ENCODE measurements around the gene BACE2. TPM values are rescaled to one million over a fixed set of nuclear protein-coding genes. Genes with fewer than 3 reads are reported as not detected.

The BACE2 gene
- 64.2 and 65.8 TPM in 2 replicates for total RNA-seq (2014; rRNA removed; shearing (Covaris generic))

GRCh38 chr21:41167348-41168342, at the start of gene BACE2:
Gene BACE2, plus strand, starts transcription at chr21:41168160. Its CDS starts 104 bp downstream, at chr21:41168264.

DNA sequence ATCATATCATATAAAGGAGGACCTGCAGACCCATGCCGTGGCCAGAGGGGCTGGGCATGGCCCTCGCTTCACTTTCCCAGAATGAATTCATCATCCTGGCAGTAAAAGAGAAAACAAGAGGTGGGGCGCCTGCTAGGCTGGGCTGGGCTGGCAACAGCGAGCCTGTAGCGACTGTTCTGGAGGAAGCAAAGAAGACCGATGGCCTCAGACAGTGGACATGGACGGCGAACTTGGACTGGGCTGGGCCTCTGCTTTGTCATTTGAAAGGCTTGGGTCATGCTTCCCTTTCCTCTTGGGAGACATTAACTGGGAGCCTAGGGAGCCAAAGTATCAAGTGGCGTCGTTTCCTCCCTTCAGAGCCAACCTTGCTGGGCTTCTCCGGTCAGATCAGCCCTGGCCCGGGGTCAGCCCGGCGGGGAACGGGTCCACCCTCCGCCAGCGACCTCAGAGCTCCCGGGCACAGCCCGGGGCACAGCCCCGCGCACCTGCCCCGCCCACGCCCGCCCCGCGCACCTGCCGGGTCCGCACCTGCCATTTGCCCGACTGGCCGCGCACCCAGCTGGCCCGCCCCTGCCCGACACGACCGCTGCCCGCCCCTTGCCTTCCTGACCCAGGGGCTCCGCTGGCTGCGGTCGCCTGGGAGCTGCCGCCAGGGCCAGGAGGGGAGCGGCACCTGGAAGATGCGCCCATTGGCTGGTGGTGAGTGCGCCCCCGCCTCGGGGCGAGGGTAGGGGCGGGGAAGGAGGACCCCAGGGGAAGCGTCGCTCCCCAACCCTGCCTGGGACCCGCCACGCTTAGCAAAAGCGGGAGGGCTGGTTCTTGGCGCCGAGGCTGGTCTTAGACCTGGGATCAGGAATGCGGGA, 148.5 kb downstream of the BACE2 start, which contains the start of gene FAM3B:
FAM3B (plus strand) TSS at position 602 of the 863 bp plus-strand sequence; CDS start at position 681, 79 bp downstream.

Small RNA genes within 50 kb of the gene (small RNA-seq; reads per million reads assigned to genes)
- gene MIR3197, result not detected

Other genes starting within 250 kb of the BACE2 start
- 0.16 and 0.26 TPM in 2 replicates for gene FAM3B, start 148.6 kb downstream of the BACE2 start, total RNA-seq (2014; rRNA removed; shearing (Covaris generic))
- gene MX2, start 193.9 kb downstream of the BACE2 start, total RNA-seq (2014; rRNA removed; shearing (Covaris generic)), result 58.7 and 63.4 TPM in 2 replicates

Measured in A375 (cell line).